Loucy (cell line): ENCODE results near the gene RHBDF1.

ENCODE experiments used
- H2AFZ ChIP-seq: fragments of 200-600 bp; sonication (generic); 2 replicates; pipeline ENCODE4 v1.6.0; 2016; ENCODE audit warnings: antibody characterized with exemption, mild to moderate bottlenecking, low read length, moderate library complexity
- H3F3A ChIP-seq: fragments of 200-600 bp; 2 replicates; pipeline ENCODE4 v1.6.0; 2016; ENCODE audit warnings: antibody characterized with exemption, low read depth, mild to moderate bottlenecking
- H3K27me3 ChIP-seq: fragments of 200-600 bp; sonication (generic); 2 replicates; pipeline ENCODE4 v1.6.1; 2014; ENCODE audit warnings: low read length, mild to moderate bottlenecking; ENCODE audit not compliant: insufficient read depth, poor library complexity, severe bottlenecking
- H3K36me3 ChIP-seq: fragments of 200-600 bp; sonication (generic); 2 replicates; pipeline ENCODE4 v1.6.1; 2016; ENCODE audit warnings: low read length; ENCODE audit not compliant: insufficient read depth
- H3K4me1 ChIP-seq: fragments of 200-600 bp; sonication (generic); 2 replicates; pipeline ENCODE4 v1.5.1; 2014; ENCODE audit warnings: low read length, mild to moderate bottlenecking; ENCODE audit not compliant: insufficient read depth, poor library complexity, severe bottlenecking
- H3K4me2 ChIP-seq: fragments of 200-600 bp; sonication (generic); 2 replicates; pipeline ENCODE4 v1.6.0; 2014; ENCODE audit warnings: antibody characterized with exemption, low read length, low read depth, mild to moderate bottlenecking; ENCODE audit not compliant: poor library complexity, severe bottlenecking
- H3K4me3 ChIP-seq: fragments of 200-600 bp; sonication (generic); 2 replicates; pipeline ENCODE4 v1.5.1; 2014; ENCODE audit warnings: low read length, mild to moderate bottlenecking, mixed read lengths; ENCODE audit not compliant: poor library complexity, severe bottlenecking
- H3K79me2 ChIP-seq: fragments of 200-600 bp; sonication (generic); 2 replicates; pipeline ENCODE4 v1.6.1; 2014; ENCODE audit warnings: low read length; ENCODE audit not compliant: insufficient read depth
- H3K9ac ChIP-seq: fragments of 200-600 bp; sonication (generic); 2 replicates; pipeline ENCODE4 v1.6.0; 2014; ENCODE audit warnings: mild to moderate bottlenecking, low read depth, low read length, moderate library complexity; ENCODE audit not compliant: poor library complexity, severe bottlenecking
- H3K9me2 ChIP-seq: fragments of 200-600 bp; sonication (generic); replicated peaks from 2 replicates; pipeline ENCODE4 v1.6.1; 2016; ENCODE audit warnings: low read depth, low read length, mixed read lengths
- H3K9me3 ChIP-seq: fragments of 200-600 bp; sonication (generic); 2 replicates; pipeline ENCODE4 v1.6.1; 2014; ENCODE audit warnings: mild to moderate bottlenecking, antibody characterized with exemption, low read length, low read depth; ENCODE audit not compliant: insufficient read depth
- H4K20me1 ChIP-seq: fragments of 200-600 bp; sonication (generic); 2 replicates; pipeline ENCODE4 v1.6.0; 2014; ENCODE audit warnings: antibody characterized with exemption, low read length, mild to moderate bottlenecking; ENCODE audit not compliant: insufficient read depth, poor library complexity, severe bottlenecking
- EZH2phosphoT487 ChIP-seq: fragments of 200-600 bp; IDR thresholded peaks from 2 replicates; pipeline ENCODE4 v1.6.1; 2018; ENCODE audit warnings: antibody characterized with exemption, mild to moderate bottlenecking, moderate library complexity, borderline replicate concordance
- TF ChIP-seq, protein P1 (sequence below): fragments of 200-600 bp; sonication (generic); conservative IDR thresholded peaks from 2 replicates; pipeline ENCODE4 v1.5.1; 2014; ENCODE audit warnings: mild to moderate bottlenecking, antibody characterized with exemption, low read length

RHBDF1 gene

GRCh38 chr16:83781-84615, 11.6 kb upstream of the RHBDF1 start:
- Histone ChIP-seq H4K20me1 (no peaks in the 10 kb centered on the region), H3K36me3 (no peaks in the 10 kb centered on the region), H3K9me2 (no peaks in the 10 kb centered on the region), H3K79me2 (peaks cover 8% of the 10 kb centered on the region), H3K4me3 (peak overlapping the region; percentile 61), H3K4me1 (peaks cover 46% of the 10 kb centered on the region), H3F3A (no peaks in the 10 kb centered on the region; the same call in 1 of the 2 replicates), H3K9ac (peak overlapping the region; percentile 76), H3K27me3 (no peaks in the 10 kb centered on the region), H3K9me3 (no peaks in the 10 kb centered on the region), H3K4me2 (peak overlapping the region; percentile 81), H2AFZ (no peak overlapping the region)
- no peak for TF ChIP-seq EZH2phosphoT487
- TF ChIP-seq, protein P1, sequence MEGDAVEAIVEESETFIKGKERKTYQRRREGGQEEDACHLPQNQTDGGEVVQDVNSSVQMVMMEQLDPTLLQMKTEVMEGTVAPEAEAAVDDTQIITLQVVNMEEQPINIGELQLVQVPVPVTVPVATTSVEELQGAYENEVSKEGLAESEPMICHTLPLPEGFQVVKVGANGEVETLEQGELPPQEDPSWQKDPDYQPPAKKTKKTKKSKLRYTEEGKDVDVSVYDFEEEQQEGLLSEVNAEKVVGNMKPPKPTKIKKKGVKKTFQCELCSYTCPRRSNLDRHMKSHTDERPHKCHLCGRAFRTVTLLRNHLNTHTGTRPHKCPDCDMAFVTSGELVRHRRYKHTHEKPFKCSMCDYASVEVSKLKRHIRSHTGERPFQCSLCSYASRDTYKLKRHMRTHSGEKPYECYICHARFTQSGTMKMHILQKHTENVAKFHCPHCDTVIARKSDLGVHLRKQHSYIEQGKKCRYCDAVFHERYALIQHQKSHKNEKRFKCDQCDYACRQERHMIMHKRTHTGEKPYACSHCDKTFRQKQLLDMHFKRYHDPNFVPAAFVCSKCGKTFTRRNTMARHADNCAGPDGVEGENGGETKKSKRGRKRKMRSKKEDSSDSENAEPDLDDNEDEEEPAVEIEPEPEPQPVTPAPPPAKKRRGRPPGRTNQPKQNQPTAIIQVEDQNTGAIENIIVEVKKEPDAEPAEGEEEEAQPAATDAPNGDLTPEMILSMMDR, result no peak

DNA sequence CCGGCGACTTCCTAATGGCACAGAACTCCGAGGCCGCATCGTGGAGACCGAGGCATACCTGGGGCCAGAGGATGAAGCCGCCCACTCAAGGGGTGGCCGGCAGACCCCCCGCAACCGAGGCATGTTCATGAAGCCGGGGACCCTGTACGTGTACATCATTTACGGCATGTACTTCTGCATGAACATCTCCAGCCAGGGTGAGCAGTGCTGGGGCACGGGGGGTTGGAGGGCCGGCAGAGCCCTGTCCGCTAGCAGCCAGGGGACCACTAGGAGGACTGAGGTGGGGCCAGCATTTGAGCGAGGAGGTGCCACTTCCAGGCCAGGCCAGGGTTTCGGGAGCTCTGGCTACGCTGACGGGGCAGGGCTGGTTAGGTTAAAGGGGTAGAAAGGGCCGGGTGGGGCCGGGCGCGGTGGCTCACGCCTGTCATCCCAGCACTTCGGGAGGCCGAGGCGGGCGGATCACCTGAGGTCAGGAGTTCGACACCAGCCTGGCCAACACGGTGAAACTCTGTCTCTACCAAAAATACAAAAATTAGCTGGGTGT, 10.7 kb upstream of the RHBDF1 start:
- H3K9me2 ChIP-seq, result no peaks in the 10 kb centered on the region
- H3K79me2 ChIP-seq, result peaks cover 16% of the 10 kb centered on the region
- H3K4me3 ChIP-seq, result no peak overlapping the region
- H4K20me1 ChIP-seq, result no peaks in the 10 kb centered on the region
- no peaks in the 10 kb centered on the region for H3K9me3 ChIP-seq
- TF ChIP-seq EZH2phosphoT487, result no peak
- TF ChIP-seq, protein P1, result no peak
- no peaks in the 10 kb centered on the region for H3K27me3 ChIP-seq
- peak overlapping the region; percentile 81 for H3K4me2 ChIP-seq
- H3K9ac ChIP-seq, result no peak overlapping the region
- no peaks in the 10 kb centered on the region for H3K36me3 ChIP-seq
- no peaks in the 10 kb centered on the region; the same call in 1 of the 2 replicates for H3F3A ChIP-seq
- peaks cover 46% of the 10 kb centered on the region for H3K4me1 ChIP-seq
- no peak overlapping the region for H2AFZ ChIP-seq

- Histone ChIP-seq H3K4me3 (peak overlapping the region; percentile 81), H3K4me2 (peak overlapping the region; percentile 99), H3K9ac (peak overlapping the region; percentile 82)
Observed at GRCh38 chr16:79151-80054, 7.0 kb upstream of the RHBDF1 start.

More at GRCh38 chr16:79151-80054, 7.0 kb upstream of the RHBDF1 start:
- Histone ChIP-seq H2AFZ (no peak overlapping the region), H3K9me2 (no peaks in the 10 kb centered on the region), H3K36me3 (no peaks in the 10 kb centered on the region), H4K20me1 (no peaks in the 10 kb centered on the region), H3K4me1 (peaks cover 42% of the 10 kb centered on the region), H3K79me2 (peaks cover 23% of the 10 kb centered on the region), H3K27me3 (no peaks in the 10 kb centered on the region), H3K9me3 (no peaks in the 10 kb centered on the region), H3F3A (no peaks in the 10 kb centered on the region)
- TF ChIP-seq, protein P1, result no peak
- TF ChIP-seq EZH2phosphoT487, result no peak
